Smooth muscle cell (in vitro differentiated cells): ENCODE measurements around the gene BCL3. TPM values are rescaled to one million over a fixed set of nuclear protein-coding genes. Genes with fewer than 3 reads are reported as not detected.

ENCODE experiments used
- DNase-seq: peaks from one replicate; lab custom pipeline; 2025; ENCODE audit not compliant: unreplicated experiment; lab: John Stamatoyannopoulos, UW
- H2AFZ ChIP-seq: fragments of 200-600 bp; sonication (generic); 2 replicates; pipeline ENCODE4 v1.6.0; 2016; ENCODE audit warnings: antibody characterized with exemption, low read depth, mild to moderate bottlenecking
- H3F3A ChIP-seq: fragments of 200-600 bp; sonication (generic); 2 replicates; pipeline ENCODE4 v1.6.0; 2017; ENCODE audit warnings: antibody characterized with exemption, low read depth
- H3K27ac ChIP-seq: fragments of 200-600 bp; sonication (generic); 2 replicates; pipeline ENCODE4 v1.5.1; 2016; ENCODE audit warnings: low read depth, mild to moderate bottlenecking
- H3K27me3 ChIP-seq: fragments of 200-600 bp; sonication (generic); 2 replicates; pipeline ENCODE4 v1.6.1; 2016; ENCODE audit warnings: low read depth, mild to moderate bottlenecking
- H3K36me3 ChIP-seq: fragments of 200-600 bp; sonication (generic); 2 replicates; pipeline ENCODE4 v1.5.1; 2016; ENCODE audit warnings: low read depth
- H3K4me1 ChIP-seq: fragments of 200-600 bp; sonication (generic); 2 replicates; pipeline ENCODE4 v1.5.1; 2016; ENCODE audit warnings: low read depth
- H3K4me2 ChIP-seq: fragments of 200-600 bp; sonication (generic); 2 replicates; pipeline ENCODE4 v1.6.0; 2016; ENCODE audit warnings: mild to moderate bottlenecking
- H3K4me3 ChIP-seq: fragments of 200-600 bp; sonication (generic); 2 replicates; pipeline ENCODE4 v1.5.1; 2016; ENCODE audit warnings: mild to moderate bottlenecking
- H3K79me2 ChIP-seq: fragments of 200-600 bp; sonication (generic); 2 replicates; pipeline ENCODE4 v1.6.0; 2016; ENCODE audit warnings: low read depth, mild to moderate bottlenecking
- H3K9ac ChIP-seq: fragments of 200-600 bp; sonication (generic); 2 replicates; pipeline ENCODE4 v1.6.0; 2016; ENCODE audit warnings: low read depth
- H3K9me3 ChIP-seq: fragments of 200-600 bp; sonication (generic); replicated peaks from 2 replicates; pipeline ENCODE4 v1.5.1; 2016; ENCODE audit warnings: low read depth
- H4K20me1 ChIP-seq: fragments of 200-600 bp; sonication (generic); 2 replicates; pipeline ENCODE4 v1.6.0; 2016; ENCODE audit warnings: low read depth
- WGBS: methylation state at CpG from one replicate; pipeline ENCODE4 v1.1.7; 2016; ENCODE audit warnings: low lambda C conversion rate; 5-methylcytosine and 5-hydroxymethylcytosine counted together
- polyA plus RNA-seq: library from polyadenylated mRNA; unstranded; fragments of >200 nt; fragmentation: Nextera tagmentation; extraction: Ambion mirVana; gene quantifications from 2 replicates; pipeline ENCODE4 v1.2.1, GENCODE V29; 2016
- total RNA-seq: library from RNA; depleted of rRNA; stranded (reverse); fragments of >200 nt; gene quantifications from 2 replicates; pipeline ENCODE4 v1.2.3, GENCODE V29; 2014
- TF ChIP-seq, protein P1 (sequence below): fragments of 200-600 bp; sonication (generic); IDR thresholded peaks from 2 replicates; pipeline ENCODE4 v1.5.1; 2017; ENCODE audit warnings: borderline replicate concordance, mild to moderate bottlenecking, antibody characterized with exemption; ENCODE audit not compliant: insufficient read depth, poor library complexity, severe bottlenecking

BCL3 gene
- total and polyA plus RNA-seq, 2 experiments from 2014 or later, result 12.2 to 52.8 TPM

DNA sequence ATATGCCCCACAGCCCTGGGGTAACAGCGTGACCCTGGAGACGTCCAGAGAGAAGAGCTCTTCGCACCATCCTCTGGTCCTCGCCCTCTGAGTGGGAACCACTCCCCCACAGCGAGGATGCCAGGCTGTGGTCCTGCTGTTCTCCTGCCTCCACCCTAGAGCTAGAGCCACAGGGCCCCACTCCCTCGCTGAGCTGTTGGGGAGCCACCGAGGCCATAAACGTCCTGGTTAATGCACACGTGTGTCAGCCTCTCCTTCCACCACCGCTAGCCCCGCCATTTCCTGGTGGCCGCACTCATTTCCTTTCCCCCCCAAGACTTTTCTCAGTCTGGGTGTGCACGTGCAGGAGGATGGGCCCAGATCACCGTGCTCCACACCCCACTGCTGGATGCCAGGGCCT, 38.0 kb upstream of the BCL3 start:
- 95% methylated on average over 14 of the region's 14 CpGs for WGBS

DNA sequence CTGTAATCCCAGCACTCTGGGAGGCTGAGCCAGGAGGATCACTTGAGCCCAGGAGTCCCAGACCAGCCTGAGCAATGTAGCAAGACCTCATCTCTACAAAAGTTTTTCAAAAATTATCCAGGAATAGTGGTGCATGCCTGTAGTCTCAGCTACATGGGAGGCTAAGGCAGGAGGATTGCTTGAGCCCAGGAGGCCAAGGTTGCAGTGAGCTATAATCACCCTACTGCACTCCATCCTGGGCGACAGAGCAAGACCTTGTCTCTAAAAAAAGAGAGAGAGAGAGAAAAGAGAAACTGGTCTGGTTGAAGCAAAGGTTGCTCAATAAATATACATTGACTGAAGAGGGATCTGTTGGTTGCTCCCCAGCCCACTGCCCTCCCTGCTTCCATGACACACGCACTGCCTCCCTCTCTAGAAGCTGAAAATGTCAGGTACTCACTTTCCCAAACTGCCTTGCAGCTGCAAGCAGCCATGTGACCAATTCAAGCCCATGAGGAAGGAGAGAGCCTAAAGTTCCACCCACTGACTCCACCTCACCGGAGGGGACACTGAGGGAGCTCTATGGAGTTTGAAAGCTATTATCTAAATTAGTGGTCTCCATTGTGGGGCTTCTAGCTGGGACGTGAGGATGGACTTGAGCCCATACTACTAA, 35.5 kb upstream of the BCL3 start:
- H3K36me3 ChIP-seq, result no peaks in the 10 kb centered on the region
- H3F3A ChIP-seq, result no peaks in the 10 kb centered on the region
- WGBS, result 66% methylated on average over 4 of the region's 4 CpGs

More for the DNA sequence above, 38.0 kb upstream of the BCL3 start:
- no peak for DNase-seq
- Histone ChIP-seq H4K20me1 (no peaks in the 10 kb centered on the region), H3K27ac (no peak overlapping the region), H3K79me2 (no peaks in the 10 kb centered on the region), H3K9ac (no peak overlapping the region), H3K4me2 (no peak overlapping the region), H3K27me3 (no peaks in the 10 kb centered on the region), H3K36me3 (no peaks in the 10 kb centered on the region), H3F3A (no peaks in the 10 kb centered on the region), H3K4me1 (no peaks in the 10 kb centered on the region), H3K9me3 (no peaks in the 10 kb centered on the region), H3K4me3 (no peak overlapping the region), H2AFZ (no peak overlapping the region)
- TF ChIP-seq, protein P1, sequence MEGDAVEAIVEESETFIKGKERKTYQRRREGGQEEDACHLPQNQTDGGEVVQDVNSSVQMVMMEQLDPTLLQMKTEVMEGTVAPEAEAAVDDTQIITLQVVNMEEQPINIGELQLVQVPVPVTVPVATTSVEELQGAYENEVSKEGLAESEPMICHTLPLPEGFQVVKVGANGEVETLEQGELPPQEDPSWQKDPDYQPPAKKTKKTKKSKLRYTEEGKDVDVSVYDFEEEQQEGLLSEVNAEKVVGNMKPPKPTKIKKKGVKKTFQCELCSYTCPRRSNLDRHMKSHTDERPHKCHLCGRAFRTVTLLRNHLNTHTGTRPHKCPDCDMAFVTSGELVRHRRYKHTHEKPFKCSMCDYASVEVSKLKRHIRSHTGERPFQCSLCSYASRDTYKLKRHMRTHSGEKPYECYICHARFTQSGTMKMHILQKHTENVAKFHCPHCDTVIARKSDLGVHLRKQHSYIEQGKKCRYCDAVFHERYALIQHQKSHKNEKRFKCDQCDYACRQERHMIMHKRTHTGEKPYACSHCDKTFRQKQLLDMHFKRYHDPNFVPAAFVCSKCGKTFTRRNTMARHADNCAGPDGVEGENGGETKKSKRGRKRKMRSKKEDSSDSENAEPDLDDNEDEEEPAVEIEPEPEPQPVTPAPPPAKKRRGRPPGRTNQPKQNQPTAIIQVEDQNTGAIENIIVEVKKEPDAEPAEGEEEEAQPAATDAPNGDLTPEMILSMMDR, result no peak

DNA sequence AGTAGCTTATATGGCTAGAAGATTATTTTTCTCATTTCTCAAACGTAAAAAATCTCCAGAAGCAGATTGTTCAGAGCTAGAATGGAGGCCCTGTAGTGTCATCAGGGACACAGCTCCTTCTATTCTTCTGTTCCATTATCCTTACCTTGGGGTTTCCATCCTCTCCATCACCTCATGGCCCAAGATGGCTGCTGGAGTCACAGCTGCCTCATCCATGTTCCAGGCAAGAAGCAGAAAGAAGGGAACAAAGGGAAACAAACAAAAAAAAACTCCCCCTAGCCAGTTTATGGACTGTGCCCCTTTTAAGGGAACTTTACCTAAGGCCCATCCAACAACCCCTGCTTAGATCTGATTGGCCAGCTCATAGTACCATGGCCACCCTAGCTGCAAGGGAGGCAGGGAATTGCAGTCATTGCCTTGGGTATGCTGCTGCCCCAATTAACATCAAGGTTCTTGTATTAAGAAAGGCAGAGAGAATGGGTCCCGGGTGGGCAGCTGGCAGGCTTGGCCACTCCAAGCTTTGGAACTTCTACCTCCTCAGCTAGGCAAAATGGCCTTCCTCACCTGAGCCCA, 33.8 kb upstream of the BCL3 start:
- Histone ChIP-seq H3K27me3 (no peaks in the 10 kb centered on the region), H3K9me3 (no peaks in the 10 kb centered on the region), H3K9ac (no peak overlapping the region), H4K20me1 (no peaks in the 10 kb centered on the region), H3K4me2 (no peak overlapping the region), H2AFZ (no peak overlapping the region), H3K79me2 (no peaks in the 10 kb centered on the region), H3K36me3 (no peaks in the 10 kb centered on the region), H3K27ac (no peak overlapping the region), H3K4me3 (no peak overlapping the region), H3K4me1 (peaks cover 5% of the 10 kb centered on the region), H3F3A (no peaks in the 10 kb centered on the region)
- DNase-seq, result no peak
- TF ChIP-seq, protein P1, result no peak
- WGBS, result 49% methylated on average over 2 of the region's 2 CpGs

More for the DNA sequence above, 35.5 kb upstream of the BCL3 start:
- H3K27me3 ChIP-seq, result no peaks in the 10 kb centered on the region
- H4K20me1 ChIP-seq, result no peaks in the 10 kb centered on the region
- DNase-seq, result no peak
- no peak overlapping the region for H3K27ac ChIP-seq
- H3K4me2 ChIP-seq, result no peak overlapping the region
- no peak overlapping the region for H3K9ac ChIP-seq
- H3K4me1 ChIP-seq, result no peaks in the 10 kb centered on the region
- H2AFZ ChIP-seq, result no peak overlapping the region
- no peaks in the 10 kb centered on the region for H3K9me3 ChIP-seq
- TF ChIP-seq, protein P1, result no peak
- no peaks in the 10 kb centered on the region for H3K79me2 ChIP-seq
- H3K4me3 ChIP-seq, result no peak overlapping the region

DNA sequence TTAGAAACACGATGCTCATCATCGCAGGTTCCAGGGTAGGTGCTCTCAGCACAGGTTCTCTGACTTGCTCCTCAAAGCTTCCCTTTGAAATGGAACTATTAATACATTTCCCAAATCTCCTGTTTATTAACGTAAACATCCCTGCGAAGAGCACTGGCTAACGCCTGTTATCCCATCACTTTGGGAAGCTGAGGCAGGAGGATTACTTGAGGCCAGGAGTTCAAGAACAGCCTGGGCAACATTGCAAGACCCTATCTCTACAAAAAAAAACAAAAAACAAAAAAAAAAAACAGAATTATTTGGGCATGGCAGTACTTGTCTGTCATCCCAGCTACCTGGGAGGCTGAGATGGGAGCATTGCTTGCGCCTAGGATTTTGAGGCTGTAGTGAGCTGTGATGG, 30.9 kb upstream of the BCL3 start:
- 98% methylated on average over 6 of the region's 6 CpGs for WGBS
- TF ChIP-seq, protein P1, result no peak

More for the DNA sequence above, 30.9 kb upstream of the BCL3 start:
- DNase-seq, result no peak
- Histone ChIP-seq H2AFZ (no peak overlapping the region), H3F3A (no peaks in the 10 kb centered on the region), H3K4me1 (peaks cover 5% of the 10 kb centered on the region), H3K27ac (no peak overlapping the region), H3K79me2 (no peaks in the 10 kb centered on the region), H3K9me3 (no peaks in the 10 kb centered on the region), H3K4me3 (no peak overlapping the region), H3K9ac (no peak overlapping the region), H3K36me3 (no peaks in the 10 kb centered on the region), H3K4me2 (no peak overlapping the region), H3K27me3 (no peaks in the 10 kb centered on the region), H4K20me1 (no peaks in the 10 kb centered on the region)
